GM18861 (cell line): Measurements from ENCODE around the gene PPM1E.
A peak's percentile ranks its signal among the peaks of the same experiment; 100 is the strongest.

Experiments used
- ATAC-seq: cut with Tn5 transposase; IDR thresholded peaks from one replicate; pipeline ENCODE4 v1.9.1; 2021; ENCODE audit not compliant: unreplicated experiment

PPM1E gene

GRCh38 chr17:58993311-58993710 lies 237.7 kb downstream of the PPM1E start:
- no peak for ATAC-seq

GRCh38 chr17:58995247-58995940 lies 239.7 kb downstream of the PPM1E start:
- no peak for ATAC-seq

DNA sequence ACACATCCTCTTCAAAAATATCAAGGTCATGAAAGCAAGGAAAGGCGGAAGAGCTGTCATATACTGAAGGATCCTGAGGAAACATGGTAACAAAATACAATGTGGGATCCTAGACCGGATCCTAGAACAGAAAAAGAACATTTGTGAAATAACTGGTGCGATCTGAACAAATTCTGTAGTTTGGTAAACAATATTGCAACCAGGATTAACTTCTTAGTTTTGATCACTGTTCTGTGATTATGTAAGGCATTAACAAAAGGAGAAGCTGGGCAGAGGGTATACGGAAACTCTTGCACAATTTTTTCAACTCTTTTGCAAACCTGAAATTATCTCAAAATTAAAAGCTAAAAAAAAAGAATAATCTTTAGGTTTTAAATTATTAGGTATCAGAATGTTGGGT lies 241.3 kb downstream of the PPM1E start:
- no peak for ATAC-seq

DNA sequence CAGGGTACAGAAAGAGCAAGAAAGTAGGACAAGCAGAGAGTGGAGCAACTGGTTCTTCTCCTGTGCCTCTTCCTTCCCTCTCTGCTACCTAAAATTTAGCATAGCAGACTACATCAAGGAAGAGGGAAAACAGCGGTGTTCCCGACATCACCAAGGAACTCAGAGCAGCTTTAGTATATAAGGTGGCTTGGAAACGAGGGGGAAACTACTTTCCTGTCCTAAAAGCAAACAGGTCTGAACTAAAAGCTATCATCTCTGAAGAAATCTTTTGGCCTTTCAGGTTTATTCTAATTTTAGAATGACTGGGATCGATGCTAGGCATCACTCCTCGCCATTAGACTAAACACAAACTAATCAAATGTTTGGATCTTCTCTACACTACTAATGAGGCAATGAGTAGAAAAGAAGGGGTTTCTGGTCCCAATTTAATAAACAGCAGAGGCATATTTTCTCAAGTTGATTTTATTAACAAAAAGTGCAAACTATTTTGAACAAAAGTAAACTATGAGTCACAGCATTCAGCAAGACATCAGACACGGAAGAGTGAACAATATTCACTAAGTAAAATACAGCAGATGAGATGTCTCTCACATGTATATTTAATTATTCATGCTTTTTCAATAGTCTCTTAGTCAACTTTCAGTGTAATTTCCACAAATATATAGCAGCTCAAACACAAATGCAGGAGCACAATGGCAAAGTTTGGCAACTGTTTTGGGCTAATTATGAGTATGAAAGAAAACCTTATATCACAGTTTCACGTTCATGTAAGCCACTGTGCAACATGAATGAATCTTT lies 242.3 kb downstream of the PPM1E start:
- ATAC-seq = no peak

GRCh38 chr17:58998871-58999270 lies 243.2 kb downstream of the PPM1E start:
- no peak for ATAC-seq

DNA sequence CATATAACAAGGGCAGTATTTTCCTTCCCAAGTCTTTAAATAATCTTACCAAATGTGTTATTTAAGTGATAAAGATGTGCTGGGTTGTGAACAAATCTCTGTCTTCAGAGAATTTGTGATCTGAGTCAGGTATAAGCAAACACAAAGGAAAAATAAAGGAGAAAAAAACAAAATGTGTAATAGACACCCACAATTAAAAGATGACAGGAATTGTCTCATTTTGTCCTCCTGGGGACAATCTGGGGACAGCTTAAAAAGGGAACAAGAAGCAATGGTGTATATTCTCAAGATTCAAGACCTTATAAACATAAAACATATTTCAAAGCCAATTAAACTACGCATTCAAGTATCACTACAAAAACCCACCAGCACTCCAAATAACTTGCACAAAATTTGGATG lies 243.8 kb downstream of the PPM1E start:
- ATAC-seq = no peak

DNA sequence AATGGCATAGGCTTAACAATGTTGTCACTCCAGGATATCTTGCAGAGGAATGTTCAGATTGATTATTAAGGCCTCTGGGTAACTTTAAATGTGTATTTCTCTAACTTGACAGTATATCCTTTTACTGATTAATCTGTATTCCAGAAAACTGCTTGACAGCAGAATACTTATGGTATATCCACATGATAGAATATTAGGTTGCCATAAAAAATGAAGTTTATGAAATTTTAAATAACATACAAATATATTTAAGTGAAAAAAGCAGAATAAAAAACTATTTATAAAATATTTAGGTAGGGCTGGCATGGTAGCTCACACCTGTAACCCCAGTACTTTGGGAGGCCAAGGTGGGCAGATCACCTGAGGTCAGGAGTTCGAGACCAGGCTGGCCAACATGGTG lies 244.4 kb downstream of the PPM1E start:
- no peak for ATAC-seq

DNA sequence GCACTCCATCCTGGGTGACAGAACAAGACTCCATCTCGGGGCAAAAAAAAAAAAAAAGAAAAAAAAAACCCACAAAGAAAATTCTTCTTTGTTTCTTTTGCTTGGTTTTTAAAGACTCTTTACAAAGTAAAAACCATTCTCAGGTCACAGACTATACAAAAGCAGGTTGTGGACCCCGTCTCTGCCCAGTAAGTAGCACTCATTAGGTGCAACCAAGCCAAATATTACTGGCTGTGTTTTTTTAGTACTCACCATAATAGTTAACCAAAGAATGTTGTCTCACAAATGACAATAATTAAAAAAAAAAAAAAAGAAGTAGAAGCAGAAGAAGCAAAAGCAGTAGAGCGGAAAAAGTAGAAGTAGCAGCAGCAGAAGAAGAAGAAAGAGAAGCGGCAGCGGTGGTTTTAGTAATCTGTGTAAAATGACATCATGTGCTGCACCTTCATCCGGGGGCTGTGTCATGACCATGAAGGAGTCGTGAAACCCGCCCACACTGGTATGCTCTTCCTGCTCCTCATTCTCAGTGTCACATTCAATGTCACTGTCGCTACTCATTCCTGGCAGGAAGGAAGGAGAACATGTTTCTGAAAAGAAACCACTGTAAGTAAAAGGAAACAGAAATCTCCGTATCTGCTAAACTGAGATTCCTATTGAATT lies 245.6 kb downstream of the PPM1E start:
- peak; percentile 66 for ATAC-seq

- ATAC-seq = no peak
Measured at GRCh38 chr17:59002126-59002525, 246.5 kb downstream of the PPM1E start.

- no peak for ATAC-seq
Measured at GRCh38 chr17:59002848-59003247, 247.2 kb downstream of the PPM1E start.

- no peak for ATAC-seq
Measured at GRCh38 chr17:59003860-59004259, 248.2 kb downstream of the PPM1E start.

DNA sequence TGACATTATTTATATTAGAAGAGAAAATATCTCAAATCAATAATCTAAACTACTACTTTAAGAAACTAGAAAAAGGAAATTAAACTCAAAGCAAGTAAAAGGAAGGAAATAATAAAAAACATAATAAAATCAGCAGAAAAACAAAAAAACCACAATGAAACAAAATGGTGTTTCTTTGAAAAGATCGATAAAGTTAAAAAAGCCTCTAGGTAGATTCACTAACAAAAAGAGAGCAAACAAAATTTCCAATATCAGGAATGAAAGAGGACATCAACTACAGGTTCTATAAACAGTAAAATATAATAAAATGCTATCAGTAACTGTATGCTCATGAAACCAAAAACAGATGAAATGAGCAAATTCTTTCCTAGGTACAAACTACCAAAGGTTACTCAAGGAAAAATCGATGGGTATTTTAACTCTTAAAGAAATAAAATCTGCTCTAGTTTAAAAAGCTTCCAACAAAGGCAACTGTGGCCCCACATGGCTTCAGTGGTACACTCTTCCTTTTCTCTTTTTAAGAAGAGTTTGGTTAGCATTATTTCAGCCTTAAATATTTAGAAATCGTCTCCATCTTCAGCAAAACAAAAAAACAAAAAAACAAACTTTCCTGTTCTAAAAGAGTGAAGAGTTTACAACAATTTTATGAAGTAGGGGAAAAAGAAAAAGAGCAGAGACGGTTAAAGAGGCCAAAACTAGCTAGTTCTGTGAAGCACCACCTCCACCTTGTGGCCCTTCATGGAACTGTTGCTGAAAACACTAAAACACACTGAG lies 248.9 kb downstream of the PPM1E start:
- no peak for ATAC-seq

- no peak for ATAC-seq
Measured at GRCh38 chr17:59007995-59008394, 252.3 kb downstream of the PPM1E start.

- no peak for ATAC-seq
Measured at GRCh38 chr17:59008737-59009136, 253.1 kb downstream of the PPM1E start.

- no peak for ATAC-seq
Measured at GRCh38 chr17:59010026-59010425, 254.4 kb downstream of the PPM1E start.

- no peak for ATAC-seq
Measured at GRCh38 chr17:59011975-59012374, 256.3 kb downstream of the PPM1E start.

GRCh38 chr17:59018019-59018418 lies 262.4 kb downstream of the PPM1E start:
- ATAC-seq = no peak

GRCh38 chr17:59024916-59025315 lies 269.3 kb downstream of the PPM1E start:
- ATAC-seq = no peak

DNA sequence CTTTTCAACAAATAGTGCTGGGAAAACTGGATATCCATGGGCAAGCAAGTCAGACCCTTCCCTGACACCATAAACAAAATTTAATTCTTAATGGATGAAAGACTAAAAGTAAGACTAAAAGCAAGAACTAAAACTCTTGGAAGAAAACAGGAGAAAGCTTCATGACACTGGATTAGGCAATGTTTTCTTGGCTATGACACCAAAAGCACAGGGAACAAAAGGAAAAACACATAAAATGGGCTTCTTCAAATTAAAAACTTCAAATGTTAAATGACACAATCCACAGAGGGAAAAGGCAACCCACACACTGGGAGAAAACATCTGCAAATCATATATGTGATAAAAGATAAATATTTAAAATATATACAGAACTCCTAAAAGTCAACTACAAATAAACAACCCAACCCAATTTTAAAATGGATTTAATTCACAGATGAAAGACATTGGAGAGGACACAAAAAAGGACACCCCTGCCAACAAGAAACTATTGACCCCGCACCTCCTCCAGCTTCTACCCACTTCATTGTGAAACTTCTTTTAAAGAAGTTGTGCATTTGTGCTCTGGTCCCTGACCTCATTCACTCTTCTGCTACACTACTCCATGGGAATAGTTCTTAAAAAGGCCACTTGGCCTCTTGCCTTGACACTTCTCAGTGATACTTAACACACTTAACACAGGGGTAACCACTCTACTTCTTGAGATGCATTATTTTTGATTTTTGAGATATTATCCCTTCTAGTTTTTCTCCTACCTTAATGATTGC lies 270.7 kb downstream of the PPM1E start:
- ATAC-seq = no peak

- ATAC-seq = no peak
Measured at GRCh38 chr17:59027750-59028149, 272.1 kb downstream of the PPM1E start.

GRCh38 chr17:59028328-59028727 lies 272.7 kb downstream of the PPM1E start:
- ATAC-seq = no peak
